Stimulated activated CD8-positive, alpha-beta memory T cell treated with anti-CD3 and anti-CD28 coated beads, Interleukin-7, amount 100 ng/mL, for 1 hour (primary cell): ENCODE results near the gene POLE2.
A peak's percentile ranks its signal among the peaks of the same experiment; 100 is the strongest.
"Not testable (repeated sequence)": the region's sequence is repeated elsewhere in the genome, so short reads cannot be mapped to it uniquely, and the experiment has no call there.

Experiments used
- DNase-seq, 2 donors: peaks; one replicate each; pipeline ENCODE4 v3.0.0-alpha.2; 2020; ENCODE audit warnings: low read depth in 2 of 2

The POLE2 gene

GRCh38 chr14:49687942-49688700 lies at the start of gene POLE2:
Gene POLE2 (minus strand): TSS chr14:49688214. CDS start chr14:49688203, 11 bp downstream.
- DNase-seq: peak; percentile 45 to 54

- DNase-seq: not testable (repeated sequence)
Measured at GRCh38 chr14:49735669-49736068, 47.7 kb upstream of the POLE2 start.

GRCh38 chr14:49733836-49734235 lies 45.8 kb upstream of the POLE2 start:
- DNase-seq: no peak

GRCh38 chr14:49732896-49733295 lies 44.9 kb upstream of the POLE2 start:
- DNase-seq: no peak

GRCh38 chr14:49727171-49727570 lies 39.2 kb upstream of the POLE2 start:
- no peak for DNase-seq

- DNase-seq: not testable (repeated sequence)
Measured at GRCh38 chr14:49721733-49722435, 33.9 kb upstream of the POLE2 start.

- no peak for DNase-seq
Measured at GRCh38 chr14:49720744-49721143, 32.7 kb upstream of the POLE2 start.

GRCh38 chr14:49710993-49711392 lies 23.0 kb upstream of the POLE2 start:
- not testable (repeated sequence) for DNase-seq

- not testable (repeated sequence) for DNase-seq
Measured at GRCh38 chr14:49704471-49704870, 16.5 kb upstream of the POLE2 start.

GRCh38 chr14:49703965-49704364 lies 16.0 kb upstream of the POLE2 start:
- no peak for DNase-seq

- no peak for DNase-seq
Measured at GRCh38 chr14:49702725-49703124, 14.7 kb upstream of the POLE2 start.

GRCh38 chr14:49693735-49694124 lies 5.7 kb upstream of the POLE2 start:
- DNase-seq: not testable (repeated sequence)

GRCh38 chr14:49692811-49693734 lies 5.1 kb upstream of the POLE2 start, which contains the start of gene KLHDC1:
Gene KLHDC1 (plus strand): TSS chr14:49693120. CDS start chr14:49693195, 75 bp downstream.
- peak; percentile 51 to 53 for DNase-seq

- no peak for DNase-seq
Measured at GRCh38 chr14:49692193-49692757, 4.3 kb upstream of the POLE2 start.

GRCh38 chr14:49691031-49691430 lies 3.0 kb upstream of the POLE2 start:
- DNase-seq: no peak

- no peak for DNase-seq
Measured at GRCh38 chr14:49688701-49689030, 652 bp upstream of the POLE2 start.

- no peak for DNase-seq
Measured at GRCh38 chr14:49686425-49686824, 1.6 kb downstream of the POLE2 start.

GRCh38 chr14:49679271-49679670 lies 8.7 kb downstream of the POLE2 start:
- DNase-seq: no peak

- no peak for DNase-seq
Measured at GRCh38 chr14:49677643-49678042, 10.4 kb downstream of the POLE2 start.

GRCh38 chr14:49673586-49673985 lies 14.4 kb downstream of the POLE2 start:
- no peak for DNase-seq

GRCh38 chr14:49670475-49670874 lies 17.5 kb downstream of the POLE2 start:
- no peak for DNase-seq
